GM04504 (cell line): ENCODE measurements around the gene CITED4.

ENCODE experiments used
- DNase-seq: peaks from one replicate; pipeline ENCODE4 v3.0.0-alpha.2; 2012; ENCODE audit warnings: low read depth

The CITED4 gene

DNA sequence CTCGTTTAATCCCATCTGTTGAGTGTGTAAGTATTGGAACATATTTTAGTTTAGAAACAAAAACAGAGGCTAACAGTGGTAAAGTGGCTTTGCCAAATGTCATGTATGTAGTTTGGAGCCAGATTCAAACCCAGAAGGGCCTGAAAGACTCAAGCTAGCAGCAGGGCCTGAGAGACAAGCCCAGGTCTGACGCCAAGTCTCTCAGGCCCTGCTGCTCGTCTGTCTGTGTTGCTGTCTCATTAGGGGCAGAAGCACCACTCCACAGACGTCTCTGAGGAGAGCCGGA, 8.3 kb downstream of the CITED4 start:
- DNase-seq, result no peak

DNA sequence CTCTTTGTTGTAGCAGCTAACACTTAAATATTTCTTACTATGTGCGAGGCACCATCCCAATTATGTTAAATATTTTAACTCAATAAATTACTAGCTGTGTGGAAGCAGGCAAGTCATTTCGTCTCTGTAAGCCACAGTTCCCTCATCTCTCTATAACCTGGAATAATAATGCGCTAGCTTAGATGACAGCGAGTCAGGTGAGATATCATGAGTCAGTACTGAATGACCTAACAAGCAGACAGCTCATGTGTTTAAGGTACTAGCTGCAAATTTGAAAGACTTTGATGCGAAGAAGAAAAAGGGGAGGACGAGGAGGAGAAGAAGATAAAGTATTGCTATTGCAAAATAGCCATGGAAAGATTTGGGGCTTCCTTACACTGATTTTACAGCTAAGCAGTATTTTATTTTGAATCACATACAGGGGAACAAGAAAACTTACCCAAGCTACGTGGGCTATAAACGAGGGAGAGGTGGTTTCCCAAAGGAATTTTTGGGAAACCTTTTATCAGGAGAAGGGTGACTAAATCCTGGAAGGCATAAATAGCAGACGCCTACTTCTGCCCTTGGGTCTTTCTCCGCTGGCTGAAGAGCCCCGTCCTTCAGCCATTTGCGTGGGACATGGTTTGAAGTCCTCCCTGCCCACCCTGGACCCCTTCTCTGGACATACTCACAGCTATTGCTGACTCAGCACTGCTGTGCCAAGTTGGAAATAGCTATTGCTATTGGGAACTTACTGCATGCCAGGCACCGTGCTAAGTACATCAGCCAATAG, 8.9 kb downstream of the CITED4 start:
- no peak for DNase-seq

DNA sequence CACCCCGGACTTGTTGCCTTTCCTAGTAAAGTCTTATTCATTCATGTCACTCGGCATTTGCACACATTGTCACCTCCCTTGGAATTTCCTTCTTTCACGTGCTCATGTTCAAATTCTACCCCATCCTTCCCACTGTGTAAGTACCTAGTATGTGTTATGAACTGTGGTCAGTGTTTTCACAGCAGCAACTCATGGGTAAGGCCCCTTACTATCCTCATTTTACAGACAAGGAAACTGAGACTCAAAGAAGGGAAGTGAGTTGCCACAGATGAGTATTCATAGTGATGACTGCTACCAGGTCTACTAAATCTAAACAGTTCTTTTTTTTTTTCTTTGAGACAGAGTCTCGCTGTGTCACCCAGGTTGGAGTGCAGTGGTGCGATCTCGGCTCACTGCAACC, 10.5 kb downstream of the CITED4 start:
- no peak for DNase-seq

DNA sequence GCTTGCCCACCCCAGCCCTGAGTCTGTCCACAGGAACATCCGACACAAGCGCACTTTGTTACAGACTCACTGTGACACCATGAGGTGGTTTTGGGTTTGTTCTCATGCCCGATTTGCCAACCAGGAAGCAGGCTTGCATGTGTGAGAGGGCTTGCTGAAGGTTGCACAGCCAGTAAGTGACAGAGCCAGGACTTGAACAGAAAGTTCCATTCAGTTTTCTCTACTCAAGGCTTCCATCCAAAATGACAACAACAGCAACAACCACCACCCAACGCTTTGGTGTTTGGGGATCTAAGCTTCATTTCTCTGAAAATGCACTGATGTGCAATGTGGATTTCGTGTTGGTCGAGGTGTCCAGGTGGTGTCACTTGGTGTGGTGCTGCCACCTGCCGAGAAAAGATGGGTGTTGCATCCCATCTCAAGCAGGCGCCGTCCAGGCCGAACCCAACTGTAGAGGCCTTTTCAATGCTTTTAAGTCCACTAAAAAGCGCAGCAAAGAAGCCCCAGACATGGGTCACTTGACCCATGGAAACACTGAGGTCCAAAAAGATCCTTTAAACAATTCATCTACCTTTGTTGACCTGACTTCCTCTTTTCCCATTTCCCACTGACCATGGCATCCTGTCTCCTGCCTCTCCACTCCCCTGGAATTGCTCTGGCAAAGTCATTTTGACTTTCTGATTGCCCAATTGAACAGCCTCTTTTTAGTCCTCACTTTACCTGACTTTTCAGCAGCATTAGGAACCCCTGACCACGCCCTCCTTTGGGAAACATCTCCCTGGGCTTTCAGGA, 12.2 kb downstream of the CITED4 start:
- DNase-seq, result peak; percentile 22

DNA sequence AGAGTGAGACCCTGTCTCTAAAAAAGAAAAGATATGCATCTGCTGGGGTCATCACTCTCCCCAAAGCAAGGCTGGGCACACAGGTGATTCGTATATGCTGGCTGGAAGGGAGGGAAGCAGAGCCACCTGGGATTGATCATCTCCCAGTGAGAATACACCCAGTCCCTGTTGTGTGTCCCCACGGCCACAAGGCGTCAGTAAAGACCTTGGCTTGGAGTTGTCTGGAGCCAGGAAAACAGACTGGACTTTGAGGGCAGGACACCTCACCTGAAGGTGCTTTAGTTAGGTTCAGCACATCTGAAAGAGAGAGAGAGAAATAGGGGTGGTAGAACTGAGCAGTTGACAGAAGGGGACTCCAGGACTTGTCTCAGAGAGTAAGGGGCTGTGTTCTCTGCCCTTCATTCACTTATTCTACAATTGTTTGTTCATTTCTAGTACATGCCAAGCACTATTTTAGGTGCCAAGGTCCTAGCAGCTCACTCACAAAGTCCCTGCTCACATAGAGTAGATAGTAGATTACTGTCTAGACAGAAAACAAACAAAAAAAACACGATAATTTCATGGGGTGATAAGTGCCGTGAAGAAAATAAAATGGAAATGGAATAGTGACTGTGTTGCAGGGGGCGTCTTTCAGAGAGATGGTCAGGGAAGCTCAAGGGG, 13.5 kb downstream of the CITED4 start:
- peak; percentile 49 for DNase-seq

DNA sequence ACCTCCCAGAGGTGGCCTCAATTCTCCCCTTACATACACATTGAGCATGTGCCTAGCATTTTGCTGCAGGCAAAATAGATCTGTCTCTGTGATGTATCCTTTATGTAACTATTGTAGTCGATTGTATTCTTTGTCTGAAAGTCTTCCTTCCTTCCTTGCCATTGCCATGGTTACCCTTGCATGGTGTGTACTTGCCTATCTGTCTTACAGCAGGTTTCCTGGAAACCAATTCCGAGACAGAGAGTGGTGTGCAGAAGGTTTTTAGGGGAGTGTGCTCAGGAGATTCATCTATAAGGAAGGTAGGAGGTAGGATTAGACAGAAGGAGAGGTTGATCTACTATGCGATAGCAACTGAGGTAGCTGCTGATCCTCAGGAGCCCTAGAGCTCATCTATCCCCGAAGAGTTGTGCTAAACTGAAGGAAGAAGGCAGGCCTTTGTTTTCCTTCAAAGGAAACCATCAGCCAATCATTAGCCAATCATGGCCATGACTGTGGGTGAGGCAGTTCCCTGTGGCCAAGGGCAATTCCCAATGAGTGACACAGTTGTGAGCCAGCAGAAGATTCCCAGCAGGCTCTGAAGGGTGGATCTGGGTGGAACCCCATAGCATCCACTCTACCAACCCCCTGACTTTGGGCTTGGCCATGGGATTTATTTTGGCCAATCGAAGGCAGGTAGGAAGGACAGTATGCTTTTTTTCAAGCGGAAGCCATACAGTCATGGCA, 15.0 kb downstream of the CITED4 start:
- no peak for DNase-seq

DNA sequence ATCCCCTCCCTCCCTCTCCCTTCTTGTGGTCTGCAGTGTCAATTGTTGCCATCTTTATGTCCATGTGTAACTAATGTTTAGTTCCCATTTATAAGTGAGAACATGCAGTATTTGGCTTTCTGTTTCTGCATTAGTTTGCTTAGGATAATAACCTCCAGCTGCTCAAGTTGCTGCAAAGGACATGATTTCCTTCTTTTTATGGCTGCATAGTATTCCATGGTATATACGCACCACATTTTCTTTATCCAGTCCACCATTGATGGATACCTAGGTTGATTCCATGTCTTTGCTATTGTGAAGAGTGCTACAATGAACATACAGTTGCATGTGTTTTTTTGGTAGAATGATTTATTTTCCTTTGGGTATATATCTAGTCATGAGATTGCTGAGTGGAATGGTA, 16.3 kb downstream of the CITED4 start:
- no peak for DNase-seq

DNA sequence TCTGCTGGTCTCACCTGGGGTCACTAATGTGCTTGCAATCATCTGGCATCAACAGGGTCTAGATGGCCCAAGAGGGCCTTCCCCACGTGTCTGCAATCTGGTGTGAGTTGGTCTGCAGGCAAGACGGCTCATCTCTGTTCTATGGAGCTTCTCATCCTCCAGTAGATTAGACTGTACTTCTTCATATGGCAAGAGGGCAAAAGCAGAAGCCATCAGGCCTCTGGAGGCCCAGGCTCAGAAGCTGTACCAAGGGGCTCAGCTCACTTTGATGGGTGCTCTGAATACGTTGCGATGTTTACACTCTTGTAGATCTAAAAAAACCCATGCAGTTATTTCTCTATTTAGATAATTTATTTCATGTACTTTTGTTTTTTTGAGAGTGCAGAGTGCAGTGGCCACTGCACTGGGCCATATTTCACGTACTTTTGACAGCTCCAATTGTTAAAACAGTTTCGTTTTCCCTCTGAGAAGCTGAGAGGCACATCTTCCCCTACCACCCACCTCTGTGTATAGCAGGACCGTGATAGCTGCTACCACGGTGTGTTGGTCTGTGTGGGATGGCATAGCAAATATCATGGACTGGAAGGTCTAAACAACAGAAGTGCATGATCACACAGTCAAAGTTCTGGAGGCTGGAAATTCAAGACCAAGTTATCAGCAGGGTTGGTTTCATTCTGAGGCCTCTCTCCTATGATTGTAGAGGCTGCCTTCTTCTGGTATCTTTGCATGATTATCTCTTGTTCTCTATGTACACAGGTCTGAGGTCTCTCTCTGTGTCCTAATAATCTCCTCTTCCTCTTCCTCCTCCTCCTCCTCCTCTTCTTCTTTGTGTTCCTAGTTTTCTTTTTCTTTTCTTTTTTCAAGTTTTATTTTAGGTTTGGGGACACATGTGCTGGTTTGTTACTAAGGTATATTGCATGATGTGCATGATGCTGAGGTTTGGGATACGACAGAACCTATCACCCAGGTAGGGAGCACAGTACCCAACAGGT, 17.0 kb downstream of the CITED4 start:
- no peak for DNase-seq

DNA sequence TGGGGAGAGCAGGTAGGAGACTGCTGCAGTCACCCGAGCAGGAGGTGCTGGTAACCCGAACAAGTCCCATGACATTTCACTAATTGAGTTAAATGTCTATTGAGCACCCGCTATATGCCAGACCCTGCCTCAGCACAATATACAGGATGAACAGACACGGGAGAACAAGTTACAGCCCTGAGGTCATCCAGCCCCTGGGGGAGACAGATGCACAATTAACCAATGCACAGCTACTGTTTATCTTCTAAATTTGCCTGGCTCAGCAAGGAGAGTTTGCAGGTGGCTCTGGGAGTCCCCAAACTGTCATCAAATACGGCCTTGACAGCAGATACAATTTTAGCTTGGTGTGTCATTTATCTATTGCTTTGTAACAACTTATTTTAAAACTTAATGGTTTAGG, 18.1 kb downstream of the CITED4 start:
- DNase-seq, result no peak

DNA sequence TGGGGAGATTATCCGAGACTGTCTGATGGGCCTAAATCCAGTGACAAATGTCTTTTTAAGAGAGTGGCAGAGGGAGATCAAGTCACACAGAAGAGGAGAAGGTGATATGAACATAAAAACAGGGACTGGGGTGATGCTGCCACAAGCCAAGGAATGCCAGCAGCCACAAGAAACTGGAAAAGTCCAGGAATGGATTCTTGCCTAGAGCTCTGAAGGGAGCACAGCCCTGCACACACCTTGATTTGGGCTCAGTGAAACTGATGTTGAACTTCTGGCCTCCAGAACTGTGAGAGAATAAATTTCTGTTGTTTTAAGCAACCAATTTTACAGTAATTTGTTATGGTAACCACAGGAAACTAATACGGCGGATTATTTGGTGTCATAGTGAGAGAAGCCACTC, 19.5 kb downstream of the CITED4 start:
- no peak for DNase-seq

DNA sequence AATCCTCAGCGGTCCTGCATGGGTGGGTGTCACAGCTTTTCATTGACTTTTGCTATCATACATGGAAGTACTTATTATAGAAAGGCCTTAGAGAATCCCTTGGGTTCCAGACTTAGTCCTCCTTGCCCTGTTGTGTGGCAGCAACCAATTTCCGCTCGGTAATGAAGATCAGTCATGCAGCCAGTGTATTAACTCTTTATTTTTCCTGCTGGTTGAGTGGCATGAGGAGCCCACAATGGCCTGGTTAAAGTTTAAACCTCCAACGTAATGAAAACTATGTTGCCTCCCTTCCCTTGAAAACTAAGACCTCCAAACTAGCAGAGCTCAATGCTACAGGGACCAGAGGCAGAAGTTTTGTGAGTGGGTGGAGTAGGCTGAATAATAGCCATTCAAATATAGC, 20.0 kb downstream of the CITED4 start:
- DNase-seq, result no peak

DNA sequence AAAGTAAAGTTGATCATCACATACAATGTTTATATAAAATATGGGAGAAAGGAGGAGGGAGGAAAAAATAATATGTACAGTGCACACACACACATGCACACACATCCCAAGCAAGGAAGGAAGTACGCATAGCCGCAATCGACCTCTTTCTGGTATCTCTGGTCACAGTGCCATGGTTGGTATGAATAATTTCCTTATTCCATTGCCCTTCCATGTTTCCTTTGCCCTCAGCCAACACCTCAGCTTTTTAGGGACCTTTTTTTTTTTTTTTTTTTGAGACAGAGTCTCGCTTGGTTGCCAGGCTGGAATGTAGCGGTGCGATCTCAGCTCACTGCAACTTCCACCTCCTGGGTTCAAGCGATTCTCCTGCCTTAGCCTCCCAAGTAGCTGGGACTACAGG, 20.6 kb downstream of the CITED4 start:
- DNase-seq, result no peak

DNA sequence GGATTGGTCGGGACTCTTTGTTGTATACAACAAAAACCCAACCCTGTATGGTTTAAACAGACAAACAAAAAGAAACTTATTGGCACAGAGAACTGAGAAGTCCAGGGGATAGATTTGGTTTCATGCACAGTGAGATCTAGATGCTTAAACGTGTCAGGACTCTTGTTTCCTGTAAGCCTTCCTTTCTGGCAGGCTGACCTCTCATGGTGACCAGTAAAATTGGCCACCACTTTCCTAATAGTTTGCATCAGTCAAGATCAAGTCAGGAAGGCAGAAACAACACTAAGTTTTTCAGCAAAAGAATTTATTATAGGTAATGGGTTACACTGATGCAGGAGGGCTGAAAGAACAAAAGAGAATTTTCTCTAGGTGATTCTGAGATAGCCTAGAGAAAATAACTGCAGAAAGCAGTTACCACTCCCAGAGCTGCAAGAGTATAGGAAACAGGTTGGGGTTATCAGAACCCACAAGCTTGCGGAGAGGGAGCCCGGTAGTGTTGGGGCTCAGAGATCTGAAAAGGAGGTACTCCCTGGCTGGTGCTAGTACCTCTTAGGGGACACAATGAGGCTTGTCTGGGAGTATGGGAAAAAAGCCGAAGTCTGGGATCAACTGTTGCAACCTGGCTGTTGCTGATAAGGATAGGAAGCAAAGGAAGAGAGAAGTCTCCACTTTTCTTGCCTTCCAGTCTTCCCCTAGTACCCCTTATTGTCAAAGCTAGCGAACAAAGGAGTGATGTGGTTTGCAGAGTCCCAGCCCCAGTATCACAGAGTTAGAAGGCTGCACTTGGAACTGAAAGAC, 21.4 kb downstream of the CITED4 start:
- no peak for DNase-seq

DNA sequence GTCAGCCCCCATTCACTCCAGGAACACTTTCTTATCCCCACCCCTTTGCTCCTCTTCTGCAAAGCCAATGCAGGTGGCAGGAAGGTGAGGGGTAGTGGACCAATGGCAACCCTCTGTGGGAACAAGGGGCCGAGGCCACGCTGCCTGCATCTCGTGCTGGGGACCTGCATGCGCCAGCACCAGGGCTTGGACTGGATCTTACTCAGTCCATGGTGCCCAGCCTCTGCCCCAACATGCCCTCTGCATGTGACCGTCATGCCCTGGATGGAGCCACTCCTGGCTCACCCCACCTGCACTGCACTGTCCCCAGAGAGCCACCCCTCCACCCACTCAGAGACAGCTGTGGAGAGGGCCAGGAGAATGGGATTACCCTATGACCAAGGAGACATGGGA, 22.2 kb downstream of the CITED4 start:
- no peak for DNase-seq

DNA sequence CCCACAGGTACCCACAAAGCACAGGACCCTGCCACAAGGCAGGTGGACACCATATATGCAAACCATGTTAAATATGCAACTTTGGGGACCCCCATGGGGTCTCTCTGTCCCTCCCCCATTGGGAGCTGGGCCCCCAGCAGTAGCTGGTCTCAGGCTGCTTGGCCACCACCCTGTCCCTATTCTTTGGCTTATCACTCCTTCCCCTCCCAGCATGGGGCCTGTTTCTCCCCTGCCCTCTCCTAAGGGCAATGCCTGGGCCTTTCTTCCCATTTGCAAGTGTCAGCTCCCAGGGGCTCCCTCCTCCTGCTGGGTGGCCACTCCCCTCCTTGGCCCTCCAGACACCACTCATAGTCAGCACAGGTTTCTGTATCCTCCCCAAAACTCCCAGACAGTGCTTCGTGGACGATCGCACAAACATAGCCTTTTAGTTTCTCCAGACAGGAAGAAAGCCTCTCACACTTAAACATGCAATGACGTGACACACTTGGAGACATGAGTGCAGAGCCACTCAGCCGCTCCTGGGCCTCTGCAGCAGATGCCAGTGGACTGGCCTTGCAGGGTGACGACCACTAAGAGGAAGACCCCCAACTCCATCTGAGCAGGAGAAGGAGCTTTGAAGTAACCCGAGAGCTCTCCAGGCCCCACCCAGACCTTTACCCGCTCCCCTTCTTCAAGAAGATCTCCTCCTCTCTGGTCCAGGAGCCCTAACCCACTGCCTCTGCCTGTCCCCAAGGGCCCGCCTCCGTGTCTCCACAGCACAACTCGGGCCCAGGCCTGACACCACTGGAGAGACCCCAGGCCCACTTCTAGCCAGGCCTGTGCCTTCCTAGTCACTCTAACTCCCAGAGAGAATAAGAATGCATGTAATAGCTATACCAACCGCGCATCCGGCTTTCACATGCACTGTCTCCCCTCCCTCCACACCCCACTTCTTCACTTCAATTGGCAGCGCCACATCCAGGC, 22.9 kb downstream of the CITED4 start:
- DNase-seq, result no peak

DNA sequence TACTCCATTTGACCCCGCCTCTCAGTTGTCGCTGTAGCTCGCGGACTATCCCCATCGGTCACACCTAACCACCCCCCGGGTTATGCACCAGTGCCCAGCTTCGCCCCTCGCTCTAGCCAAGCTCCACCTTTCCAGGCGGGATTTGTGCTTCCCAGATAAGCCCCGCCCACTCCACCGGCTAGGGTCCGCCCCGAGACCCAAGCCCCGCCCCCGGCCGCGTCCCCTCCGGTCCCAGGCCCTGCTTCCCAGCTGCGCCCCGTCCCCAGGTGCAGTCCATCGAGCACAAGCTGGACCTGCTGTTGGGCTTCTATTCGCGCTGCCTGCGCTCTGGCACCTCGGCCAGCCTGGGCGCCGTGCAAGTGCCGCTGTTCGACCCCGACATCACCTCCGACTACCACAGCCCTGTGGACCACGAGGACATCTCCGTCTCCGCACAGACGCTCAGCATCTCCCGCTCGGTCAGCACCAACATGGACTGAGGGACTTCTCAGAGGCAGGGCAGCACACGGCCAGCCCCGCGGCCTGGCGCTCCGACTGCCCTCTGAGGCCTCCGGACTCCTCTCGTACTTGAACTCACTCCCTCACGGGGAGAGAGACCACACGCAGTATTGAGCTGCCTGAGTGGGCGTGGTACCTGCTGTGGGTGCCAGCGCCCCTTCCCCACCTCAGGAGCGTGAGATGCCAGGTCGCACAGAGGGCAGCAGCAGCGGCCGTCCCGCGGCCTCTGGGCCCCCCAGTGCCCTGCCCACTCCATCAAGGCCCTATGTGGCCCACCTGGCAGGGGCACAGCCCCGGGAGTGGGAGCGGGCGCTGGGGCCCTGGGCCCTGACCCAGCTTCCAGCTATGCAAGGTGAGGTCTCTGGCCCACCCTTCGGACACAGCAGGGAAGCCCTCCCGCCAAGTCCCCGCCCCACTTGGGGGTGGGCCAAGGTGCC, 23.9 kb downstream of the CITED4 start:
- DNase-seq, result no peak

DNA sequence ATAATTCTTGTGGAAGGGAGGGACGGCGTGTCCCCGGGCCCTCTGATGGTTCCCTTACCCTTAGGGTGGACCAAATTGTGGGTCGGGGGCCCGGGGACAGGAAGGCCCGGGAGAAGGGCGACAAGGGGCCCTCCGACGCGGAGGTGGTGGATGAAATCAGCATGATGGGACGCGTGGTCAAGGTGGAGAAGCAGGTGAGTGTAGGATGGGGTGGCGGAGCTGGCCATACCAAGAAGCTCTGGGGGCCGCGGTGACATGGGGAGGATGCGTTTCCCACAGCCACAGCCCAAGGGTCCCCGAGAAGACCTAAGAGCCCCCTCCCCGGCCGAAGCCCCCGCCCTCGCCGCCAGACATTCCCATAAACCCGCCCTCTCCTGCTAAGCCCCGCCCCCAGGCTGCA, 24.6 kb downstream of the CITED4 start:
- DNase-seq, result no peak

DNA sequence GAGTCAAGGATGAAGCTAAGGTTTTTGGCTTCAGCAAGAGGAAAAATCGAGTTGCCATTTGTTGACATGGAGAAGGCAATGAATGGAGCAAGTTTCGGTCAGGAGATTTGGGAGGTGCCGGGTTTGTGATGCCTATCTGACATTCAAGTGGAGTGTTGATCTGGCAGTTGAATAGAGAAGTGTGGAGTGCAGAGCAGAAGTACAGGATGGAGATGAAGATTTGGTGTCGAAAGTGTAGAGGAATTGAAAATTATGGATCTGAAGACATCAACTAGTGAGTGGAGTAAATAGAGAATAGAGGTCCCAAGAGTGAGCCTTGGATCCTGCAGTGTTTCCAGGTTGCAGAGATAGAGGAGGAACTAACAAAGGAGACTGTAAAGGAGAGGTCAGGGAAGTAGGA, 25.9 kb downstream of the CITED4 start:
- DNase-seq, result no peak
